Measurements from ENCODE around the gene LSR.

Gene LSR

DNA sequence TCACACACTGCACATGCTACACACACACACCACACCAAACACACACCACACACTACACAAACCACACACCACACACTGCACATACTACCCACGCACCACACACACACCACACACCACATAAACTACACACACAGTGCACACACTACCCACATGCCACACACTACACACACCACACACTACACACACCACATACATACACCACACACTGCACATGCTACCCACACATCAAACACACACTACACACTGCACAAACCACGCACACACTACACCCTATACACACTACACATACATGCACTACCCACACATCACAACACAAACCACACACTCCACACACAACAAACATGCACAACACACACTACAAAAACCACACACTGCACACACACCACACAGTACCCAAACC, 49.1 kb downstream of the LSR start (continued):
- TF ChIP-seq ZNF16 (tag by site-specific recombination; IDR thresholded peaks at IDR 0.05; ENCODE audit: low read depth) (peak; percentile 43; the same call in 1 of the 2 replicates), ZNF707 (tag by site-specific recombination; IDR thresholded peaks at IDR 0.05) (peak; percentile 32; the same call in 1 of the 2 replicates), ZNF280C (tag by site-specific recombination; IDR thresholded peaks at IDR 0.05) (0 out of 2 replicates have a peak, but pooled peaks have one; percentile 10), ZNF354C (tag by site-specific recombination; IDR thresholded peaks at IDR 0.05; ENCODE audit: borderline replicate concordance, low read depth) (peak; percentile 83; the same call in 1 of the 2 replicates), ZNF658 (tag by site-specific recombination; IDR thresholded peaks at IDR 0.05) (peak; percentile 67), FEZF1 (tag by site-specific recombination; IDR thresholded peaks at IDR 0.05) (no peak), ZNF121 (tag by site-specific recombination; IDR thresholded peaks at IDR 0.05) (0 out of 2 replicates have a peak, but pooled peaks have one; percentile 35), ZNF175 (tag by site-specific recombination; IDR thresholded peaks at IDR 0.05) (peak; percentile 27; the same call in 1 of the 2 replicates), ZNF571 (tag by site-specific recombination; IDR thresholded peaks at IDR 0.05) (0 out of 2 replicates have a peak, but pooled peaks have one; percentile 12), INSM2 (tag by site-specific recombination; IDR thresholded peaks at IDR 0.05) (peak; percentile 11; the same call in 1 of the 2 replicates), ZBTB8A (tag by site-specific recombination; IDR thresholded peaks at IDR 0.05) (no peak), ZNF548 (tag by site-specific recombination; IDR thresholded peaks at IDR 0.05) (0 out of 2 replicates have a peak, but pooled peaks have one; percentile 8), ZNF114 (tag by site-specific recombination; IDR thresholded peaks at IDR 0.05) (no peak; the same call in 1 of the 2 replicates), ZNF2 (tag by site-specific recombination; IDR thresholded peaks at IDR 0.05) (no peak), ZFP41 (tag by site-specific recombination; IDR thresholded peaks at IDR 0.05; ENCODE audit: borderline replicate concordance) (0 out of 2 replicates have a peak, but pooled peaks have one; percentile 43), ZNF23 (tag by site-specific recombination; IDR thresholded peaks at IDR 0.05; ENCODE audit: borderline replicate concordance) (0 out of 2 replicates have a peak, but pooled peaks have one; percentile 4), BCL6B (tag by site-specific recombination; IDR thresholded peaks at IDR 0.05) (0 out of 2 replicates have a peak, but pooled peaks have one; percentile 1), ZNF785 (tag by site-specific recombination; IDR thresholded peaks at IDR 0.05) (peak; percentile 48), ZNF132 (tag by site-specific recombination; IDR thresholded peaks at IDR 0.05; ENCODE audit: borderline replicate concordance) (no peak)
- TF ChIP-seq, protein P1, sequence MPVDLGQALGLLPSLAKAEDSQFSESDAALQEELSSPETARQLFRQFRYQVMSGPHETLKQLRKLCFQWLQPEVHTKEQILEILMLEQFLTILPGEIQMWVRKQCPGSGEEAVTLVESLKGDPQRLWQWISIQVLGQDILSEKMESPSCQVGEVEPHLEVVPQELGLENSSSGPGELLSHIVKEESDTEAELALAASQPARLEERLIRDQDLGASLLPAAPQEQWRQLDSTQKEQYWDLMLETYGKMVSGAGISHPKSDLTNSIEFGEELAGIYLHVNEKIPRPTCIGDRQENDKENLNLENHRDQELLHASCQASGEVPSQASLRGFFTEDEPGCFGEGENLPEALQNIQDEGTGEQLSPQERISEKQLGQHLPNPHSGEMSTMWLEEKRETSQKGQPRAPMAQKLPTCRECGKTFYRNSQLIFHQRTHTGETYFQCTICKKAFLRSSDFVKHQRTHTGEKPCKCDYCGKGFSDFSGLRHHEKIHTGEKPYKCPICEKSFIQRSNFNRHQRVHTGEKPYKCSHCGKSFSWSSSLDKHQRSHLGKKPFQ (tag by site-specific recombination; IDR thresholded peaks at IDR 0.05) = peak; percentile 85

- Histone ChIP-seq H3K9me3 (ENCODE audit: control insufficient read depth, insufficient read depth, low read depth, low read length) (no peaks in the 10 kb centered on the region), H3K36me3 (ENCODE audit: control insufficient read depth in 2 of 2, insufficient read depth in 1 of 2, low read length in 2 of 2) (no peaks in the 10 kb centered on the region; a peak in 1 of 3 replicates), H3K27ac (ENCODE audit: extremely low read depth, low read depth, low read length) (no peak overlapping the region), H3K4me1 (ENCODE audit: control insufficient read depth, insufficient read depth, low read length) (no peaks in the 10 kb centered on the region), H3K4me3 (ENCODE audit: low read depth, low read length) (no peak overlapping the region)
- ChIA-PET CTCF (no interaction called here), POLR2A (no interaction called here)
- no peak for TF ChIP-seq ZNF366 (tag by site-specific recombination; conservative IDR thresholded peaks at IDR 0.05)
- no peak for TF ChIP-seq EGR2 (tag by site-specific recombination; IDR thresholded peaks at IDR 0.05; ENCODE audit: low read depth)
- 0 out of 2 replicates have a peak, but pooled peaks have one; percentile 15 for TF ChIP-seq ZNF211 (tag by site-specific recombination; IDR thresholded peaks at IDR 0.05; ENCODE audit: low read depth)
- no peak for TF ChIP-seq IKZF3 (tag by site-specific recombination; IDR thresholded peaks at IDR 0.05)
- no peak for TF ChIP-seq ZIC2 (tag by site-specific recombination; IDR thresholded peaks at IDR 0.05)
- TF ChIP-seq ZNF580 (tag by site-specific recombination; IDR thresholded peaks at IDR 0.05) = no peak
- TF ChIP-seq RBAK (tag by site-specific recombination; IDR thresholded peaks at IDR 0.05) = no peak
- no peak for TF ChIP-seq ZBTB8A (tag by site-specific recombination; IDR thresholded peaks at IDR 0.05)
- no peak for TF ChIP-seq ZNF121 (tag by site-specific recombination; IDR thresholded peaks at IDR 0.05)
- TF ChIP-seq ZNF362 (tag by site-specific recombination; IDR thresholded peaks at IDR 0.05) = no peak
- TF ChIP-seq ZSCAN23 (tag by site-specific recombination; IDR thresholded peaks at IDR 0.05) = peak; percentile 58; the same call in 1 of the 2 replicates
- TF ChIP-seq ZNF664 (tag by site-specific recombination; IDR thresholded peaks at IDR 0.05) = no peak
Measured at GRCh38 chr19:35298561-35298972, 49.8 kb downstream of the LSR start.
